ENCODE results near the gene KRTAP2-1.
"Not testable (repeated sequence)": the region's sequence is repeated elsewhere in the genome, so short reads cannot be mapped to it uniquely, and the experiment has no call there.

Gene KRTAP2-1

GRCh38 chr17:41060052-41060604 lies 13.0 kb upstream of the KRTAP2-1 start, which contains the start of gene KRTAP2-3:
TSS of gene KRTAP2-3 (minus strand) at chr17:41060114. CDS start at chr17:41060050, 64 bp downstream.
- no peak within 1 kb of the TSS for H3K27ac ChIP-seq
- no peak for TF ChIP-seq CTCF (conservative IDR thresholded peaks at IDR 0.05)

DNA sequence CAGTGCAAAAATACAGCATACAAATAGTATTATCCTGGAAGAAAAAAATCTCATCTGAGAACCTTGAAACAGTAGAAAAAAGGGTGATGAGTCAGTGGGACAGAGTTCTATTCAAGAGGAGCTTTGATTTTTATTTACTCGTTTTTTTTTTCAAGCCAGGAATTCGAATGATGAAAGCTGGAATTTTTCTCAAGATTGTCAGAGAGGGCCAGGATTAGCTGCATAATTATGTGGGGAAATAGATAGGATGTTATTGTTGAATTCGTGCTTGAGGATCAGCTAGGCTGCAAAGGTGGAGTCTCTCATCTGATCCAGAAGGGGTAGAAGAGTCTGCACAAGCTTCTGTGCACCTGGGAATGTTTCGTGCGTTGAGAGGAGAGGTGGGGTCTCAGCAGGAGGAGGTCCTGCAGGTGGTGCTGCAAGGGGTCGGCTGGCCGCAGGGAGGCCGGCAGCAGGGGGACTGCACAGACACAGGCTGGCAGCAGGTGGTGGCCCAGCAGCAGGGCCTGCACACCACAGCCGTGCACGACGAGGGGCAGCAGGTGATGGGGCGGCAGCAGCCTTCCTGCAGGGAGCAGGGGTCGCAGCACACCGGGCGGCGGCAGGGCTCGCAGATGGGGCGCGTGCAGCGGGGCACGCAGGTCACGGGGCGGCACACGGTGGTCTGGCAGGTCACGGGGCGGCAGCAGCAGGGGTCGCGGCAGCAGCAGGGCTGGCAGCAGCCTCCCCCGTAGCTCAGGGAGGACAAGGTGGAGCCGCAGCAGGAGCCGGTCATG lies 12.3 kb upstream of the KRTAP2-1 start:
- not testable (repeated sequence) for H3K27ac ChIP-seq

DNA sequence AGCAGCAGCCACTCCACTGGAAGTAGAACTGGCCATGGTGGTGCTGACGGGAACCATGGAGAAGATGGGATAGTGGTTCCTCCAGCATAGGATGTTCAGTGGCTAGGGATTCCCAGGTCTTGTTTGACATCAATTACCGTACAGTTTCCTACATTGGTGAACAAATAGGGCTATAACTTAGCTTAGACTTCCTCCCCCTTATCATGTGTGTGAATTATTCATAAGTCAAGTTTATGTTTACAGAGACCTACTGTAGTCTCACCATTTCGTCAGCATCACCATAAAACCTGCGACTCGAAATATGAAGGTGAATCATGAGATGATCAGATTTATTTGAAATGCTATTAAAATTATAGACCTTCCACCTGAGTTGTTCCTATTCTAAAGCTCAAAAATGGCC lies 11.6 kb upstream of the KRTAP2-1 start:
- no peak overlapping the region for H3K27ac ChIP-seq

DNA sequence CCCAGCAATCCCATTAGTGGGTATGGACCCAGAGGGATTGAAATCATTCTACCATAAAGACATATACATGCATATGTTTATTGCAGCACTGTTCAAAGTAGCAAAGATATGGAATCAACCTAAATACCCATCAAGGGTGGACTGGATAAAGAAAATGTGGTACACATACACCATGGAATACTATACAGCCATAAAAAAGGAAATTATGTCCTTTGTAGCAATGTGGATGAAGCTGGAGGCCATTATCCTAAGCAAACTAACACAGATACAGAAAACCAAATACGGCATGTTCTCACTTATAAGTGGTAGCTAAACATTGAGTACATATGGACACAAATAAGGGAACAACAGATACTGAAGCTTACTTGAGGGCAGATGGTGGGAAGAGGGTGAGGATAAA lies 10.4 kb upstream of the KRTAP2-1 start:
- no peak overlapping the region for H3K27ac ChIP-seq
- no peak for TF ChIP-seq CTCF (conservative IDR thresholded peaks at IDR 0.05)

More for the DNA sequence above, 11.6 kb upstream of the KRTAP2-1 start:
- no peak for TF ChIP-seq CTCF (conservative IDR thresholded peaks at IDR 0.05)

- not testable (repeated sequence) for H3K27ac ChIP-seq
Measured at GRCh38 chr17:41055130-41055529, 8.0 kb upstream of the KRTAP2-1 start, which contains the start of gene KRTAP2-2. TSS of gene KRTAP2-2 (minus strand) at chr17:41055230. CDS start at chr17:41055211, 19 bp downstream.

DNA sequence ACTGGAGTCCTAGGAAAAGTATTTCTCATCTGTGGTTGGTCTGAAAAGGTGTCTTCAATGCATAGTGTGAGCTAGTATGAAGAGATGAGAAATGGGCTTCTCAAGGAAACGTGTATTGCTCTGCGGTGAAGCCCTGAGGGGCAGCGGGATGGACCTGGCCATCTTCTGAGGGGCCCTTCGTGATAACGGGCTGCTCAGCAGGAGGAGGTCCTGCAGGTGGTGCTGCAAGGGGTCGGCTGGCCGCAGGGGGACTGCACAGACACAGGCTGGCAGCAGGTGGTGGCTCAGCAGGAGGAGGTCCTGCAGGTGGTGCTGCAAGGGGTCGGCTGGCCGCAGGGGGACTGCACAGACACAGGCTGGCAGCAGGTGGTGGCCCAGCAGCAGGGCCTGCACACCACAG lies 7.4 kb upstream of the KRTAP2-1 start:
- H3K27ac ChIP-seq, result not testable (repeated sequence)

- H3K27ac ChIP-seq, result no peak overlapping the region
- TF ChIP-seq CTCF (conservative IDR thresholded peaks at IDR 0.05), result no peak
Measured at GRCh38 chr17:41054025-41054424, 6.9 kb upstream of the KRTAP2-1 start.

DNA sequence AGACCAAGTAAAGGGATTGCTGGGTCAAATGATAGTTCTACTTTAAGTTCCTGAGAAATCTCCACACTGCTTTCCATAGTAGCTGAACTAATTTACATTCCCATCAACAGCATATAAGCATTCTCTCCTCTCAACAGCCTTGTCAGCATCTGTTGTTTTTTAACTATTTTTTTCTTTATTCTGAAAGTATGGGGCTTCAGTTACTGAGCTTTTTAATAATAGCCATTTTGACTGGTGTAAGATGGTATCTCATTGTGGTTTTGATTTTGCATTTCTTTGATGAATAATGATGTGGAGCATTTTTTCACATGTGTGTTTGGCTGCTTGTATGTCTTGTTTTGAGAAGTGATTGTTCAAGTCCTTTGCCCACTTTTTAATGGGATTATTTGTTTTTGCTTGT lies 5.5 kb upstream of the KRTAP2-1 start:
- no peak for TF ChIP-seq CTCF (conservative IDR thresholded peaks at IDR 0.05)
- no peak overlapping the region for H3K27ac ChIP-seq

- TF ChIP-seq CTCF (conservative IDR thresholded peaks at IDR 0.05), result no peak
- no peak overlapping the region for H3K27ac ChIP-seq
Measured at GRCh38 chr17:41049110-41049509, 2.0 kb upstream of the KRTAP2-1 start.
